Measurements from ENCODE around the gene FBXW2. TPM values are rescaled to one million over a fixed set of nuclear protein-coding genes. Genes with fewer than 3 reads are reported as not detected.

Gene FBXW2
- total RNA-seq, 1 donor from 2014 or later = 25.7 TPM

DNA sequence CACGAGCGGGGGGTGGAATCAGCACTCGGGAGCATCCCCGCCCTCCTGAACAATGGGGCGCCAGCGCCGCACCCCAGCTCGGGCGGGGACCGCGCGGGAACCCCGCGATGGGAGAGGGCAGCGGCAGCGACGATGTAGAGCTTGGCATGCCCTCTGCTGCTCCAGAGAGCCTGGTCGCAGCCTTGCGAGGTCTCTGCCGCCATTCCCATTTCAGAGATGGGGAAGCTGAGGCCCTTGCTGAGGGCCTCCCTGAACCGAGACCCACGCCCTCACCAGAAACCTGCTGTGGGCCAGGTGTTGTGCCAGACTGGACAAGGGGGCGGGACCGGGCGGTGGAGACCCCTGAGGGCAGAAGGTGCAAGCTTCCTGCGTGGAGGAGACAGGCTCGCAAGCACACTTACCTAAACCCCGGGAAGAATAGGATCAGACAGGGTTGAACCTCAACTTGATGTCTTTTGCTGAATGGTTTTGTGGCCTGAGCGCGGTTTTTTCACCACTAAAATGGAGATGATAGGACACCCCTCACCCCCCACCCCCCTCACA is 78.3 kb downstream of the FBXW2 start:
- no peak for DNase-seq (ENCODE audit: low read depth in 2 of 2)

DNA sequence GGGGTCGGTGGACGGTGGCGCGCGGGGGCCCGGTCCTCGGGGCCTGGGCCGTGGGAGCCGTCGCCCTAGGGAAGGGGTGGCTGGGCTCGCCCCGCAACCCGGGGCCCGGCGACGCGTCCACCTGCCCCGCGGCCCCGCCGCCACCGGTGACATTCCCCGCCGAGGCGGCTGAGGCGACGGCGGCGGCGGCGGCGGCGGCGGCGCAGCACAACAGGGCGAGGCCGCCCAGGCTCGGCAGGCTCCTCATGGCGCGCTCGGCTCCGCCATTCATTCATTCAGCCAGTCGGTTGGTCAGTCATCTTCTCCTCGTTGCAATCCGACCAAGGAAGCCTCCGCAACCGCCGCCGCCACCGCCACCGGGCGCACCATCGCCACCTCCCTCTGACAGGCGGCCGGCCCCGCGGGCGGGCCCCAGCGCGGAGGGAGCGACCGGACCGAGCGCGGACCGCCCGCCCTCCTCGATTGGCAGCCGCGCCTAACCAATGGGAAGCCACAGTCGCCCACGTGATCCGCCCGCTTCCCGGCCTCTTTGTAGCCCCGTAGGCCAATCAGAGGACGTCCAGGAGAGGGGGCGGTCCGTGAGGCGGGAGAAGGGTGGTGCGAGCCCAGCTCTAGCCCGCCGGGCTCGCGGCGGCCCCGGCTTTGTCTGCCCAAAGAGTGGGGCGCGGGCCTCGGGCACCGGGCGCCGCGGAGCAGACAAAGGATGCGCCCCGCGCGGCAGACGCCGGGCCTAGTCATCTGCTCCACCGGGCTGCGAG is 78.9 kb downstream of the FBXW2 start, which contains the start of gene MEGF9:
TSS of gene MEGF9 (minus strand) at position 383 of the 758 bp plus-strand sequence. CDS start at position 271, 112 bp downstream.
- peak; percentile 92 to 99 for DNase-seq (ENCODE audit: low read depth in 2 of 2)

DNA sequence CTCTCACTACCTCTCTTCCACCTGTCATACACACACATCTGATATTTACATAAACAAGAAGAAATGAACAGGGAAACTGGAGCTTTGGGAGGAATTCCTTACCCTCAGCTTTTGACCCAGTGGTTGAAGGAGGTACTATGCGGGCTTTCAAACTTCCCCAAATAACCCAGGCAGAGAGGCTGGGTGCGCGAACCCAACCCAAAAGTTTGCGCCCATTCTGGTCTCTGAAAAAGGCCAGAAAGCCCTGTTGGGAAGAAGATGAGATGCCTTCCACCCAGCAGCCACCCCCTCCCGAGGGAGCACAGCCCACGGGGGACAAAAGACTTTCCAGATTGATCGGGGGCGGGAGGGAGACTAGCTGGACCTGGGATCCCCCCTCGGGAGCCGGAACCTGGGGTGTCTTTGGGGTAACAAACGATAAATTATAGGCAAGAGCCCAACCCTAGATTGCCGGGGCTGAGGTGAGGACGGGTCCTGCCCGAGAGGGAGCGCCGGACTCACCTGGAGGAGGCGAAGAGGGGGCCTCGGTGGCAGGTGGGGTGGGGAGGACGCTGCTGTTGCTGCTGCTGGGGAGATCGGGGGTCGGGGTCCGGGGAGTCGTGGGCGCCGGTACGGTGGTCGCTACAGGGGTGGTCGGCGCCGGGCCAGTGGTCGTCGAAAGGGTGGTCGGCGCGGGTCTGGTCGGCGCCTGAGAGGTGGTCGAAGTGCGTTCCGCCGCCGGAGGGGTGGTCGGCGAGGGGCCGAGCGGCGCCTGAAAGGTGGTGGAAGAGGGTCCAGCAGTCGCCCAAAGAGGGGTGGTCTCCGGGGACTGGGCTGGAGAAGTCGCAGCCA is 79.7 kb downstream of the FBXW2 start:
- DNase-seq (ENCODE audit: low read depth in 2 of 2) = no peak

DNA sequence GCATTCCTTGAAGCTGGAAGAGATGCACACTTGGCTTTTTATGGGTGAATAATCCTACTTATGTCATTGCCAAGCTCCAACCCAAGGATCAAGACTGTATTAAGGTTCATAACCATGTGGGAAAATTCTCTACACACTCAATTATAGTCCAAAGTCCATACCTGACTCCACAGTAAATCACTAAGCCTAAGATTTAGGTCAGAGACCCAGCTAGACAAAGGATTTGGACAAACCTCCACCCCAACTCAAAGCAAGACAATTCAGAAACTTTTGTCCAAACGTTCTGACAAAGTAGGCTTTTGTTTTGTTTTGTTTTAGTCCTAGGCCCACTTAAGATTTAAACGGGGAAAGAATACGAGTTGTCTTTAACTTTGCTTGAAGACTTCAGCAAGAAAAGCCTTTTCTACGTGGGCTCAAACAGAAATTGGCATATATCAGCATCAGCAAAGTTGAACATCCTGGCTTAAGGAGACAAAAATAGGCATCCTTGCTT is 80.6 kb downstream of the FBXW2 start:
- DNase-seq (ENCODE audit: low read depth in 2 of 2) = no peak

DNA sequence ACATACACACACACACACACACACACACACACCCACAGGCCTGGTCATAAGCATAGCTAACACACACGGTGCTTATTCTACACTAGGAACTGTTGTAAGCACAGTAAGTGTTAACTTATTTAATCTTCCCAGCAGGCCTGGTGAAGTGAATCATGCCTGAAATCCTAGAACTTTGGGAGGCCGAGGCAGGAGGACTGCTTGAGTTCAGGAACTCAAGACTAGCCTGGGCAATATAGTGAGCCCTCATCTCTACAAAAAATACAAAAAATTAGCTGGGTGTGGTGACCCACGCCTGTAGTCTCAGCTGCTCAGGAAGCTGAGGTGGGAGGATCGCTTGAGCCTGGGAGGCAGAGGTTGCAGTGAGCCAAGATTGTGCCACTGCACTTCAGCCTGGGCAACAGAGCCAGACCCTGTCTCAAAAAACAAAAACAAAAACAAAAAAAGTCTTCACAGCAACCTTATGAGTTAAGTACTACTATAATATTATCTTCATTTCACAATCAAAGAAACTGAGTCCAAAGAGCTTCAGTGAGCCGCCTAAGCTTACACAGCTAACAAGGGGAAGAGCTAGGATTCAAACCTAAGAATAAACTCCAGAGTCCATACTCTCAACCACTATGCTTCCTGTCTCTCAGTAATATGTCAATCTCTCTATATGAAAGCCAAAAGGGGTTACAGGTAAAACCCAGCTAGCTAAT is 81.2 kb downstream of the FBXW2 start:
- DNase-seq (ENCODE audit: low read depth in 2 of 2) = no peak

DNA sequence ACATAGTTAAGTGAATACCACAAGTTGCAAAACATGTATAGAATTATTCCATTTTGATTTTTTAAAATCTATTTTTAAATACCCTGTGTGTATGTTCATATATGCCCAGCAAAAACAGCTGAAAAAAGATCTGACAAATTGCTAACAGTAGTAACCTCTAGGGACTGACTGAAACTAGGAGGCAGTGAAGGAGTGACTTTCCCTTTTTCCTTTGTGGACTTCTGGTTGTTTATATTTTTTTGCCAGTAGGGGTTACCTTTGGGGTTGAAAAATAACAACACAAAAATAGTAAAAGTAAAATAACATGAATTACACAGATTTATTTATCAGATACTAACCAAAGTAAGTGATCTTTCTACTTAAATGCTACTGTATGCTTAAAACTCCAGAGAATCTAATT is 81.9 kb downstream of the FBXW2 start:
- no peak for DNase-seq (ENCODE audit: low read depth in 2 of 2)

DNA sequence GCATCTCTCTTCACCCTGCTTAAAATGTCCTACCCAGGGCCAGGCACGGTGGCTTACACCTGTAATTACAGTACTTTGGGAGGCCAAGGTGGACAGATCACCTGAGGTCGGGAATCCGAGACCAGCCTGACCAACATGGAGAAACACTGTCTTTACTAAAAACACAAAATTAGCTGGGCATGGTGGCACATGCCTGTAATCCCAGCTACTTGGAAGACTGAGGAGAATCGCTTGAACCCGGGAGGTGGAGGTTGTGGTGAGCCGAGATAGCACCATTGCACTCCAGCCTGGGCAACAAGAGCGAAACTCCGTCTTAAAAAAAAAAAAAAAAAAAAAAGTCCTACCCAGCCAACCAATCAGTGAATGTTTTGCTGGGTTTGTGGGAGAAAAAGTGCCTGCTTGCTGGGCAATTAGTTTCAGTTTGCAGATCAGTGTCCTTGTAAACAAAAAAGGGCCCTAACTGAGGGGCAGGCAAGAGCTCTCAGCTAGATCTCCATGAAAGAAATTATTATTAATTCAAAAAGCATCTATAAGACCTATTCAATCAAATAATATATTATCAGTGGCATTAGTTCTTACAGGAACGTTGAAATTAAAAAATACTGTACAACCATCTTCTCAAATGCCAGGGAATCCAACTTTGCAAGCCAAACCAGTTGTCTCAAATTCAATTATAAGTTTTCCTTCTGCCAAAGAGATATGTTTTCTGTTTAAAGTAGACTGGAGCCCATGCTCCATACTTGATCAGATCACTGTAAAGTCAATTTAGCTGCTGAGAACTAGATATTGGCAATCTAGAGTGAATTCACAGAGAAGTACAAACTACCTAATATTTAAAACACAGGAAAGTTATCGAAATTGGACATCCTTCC is 82.9 kb downstream of the FBXW2 start:
- peak in 1 of 2 donors; percentile 60 for DNase-seq (ENCODE audit: low read depth in 2 of 2)

DNA sequence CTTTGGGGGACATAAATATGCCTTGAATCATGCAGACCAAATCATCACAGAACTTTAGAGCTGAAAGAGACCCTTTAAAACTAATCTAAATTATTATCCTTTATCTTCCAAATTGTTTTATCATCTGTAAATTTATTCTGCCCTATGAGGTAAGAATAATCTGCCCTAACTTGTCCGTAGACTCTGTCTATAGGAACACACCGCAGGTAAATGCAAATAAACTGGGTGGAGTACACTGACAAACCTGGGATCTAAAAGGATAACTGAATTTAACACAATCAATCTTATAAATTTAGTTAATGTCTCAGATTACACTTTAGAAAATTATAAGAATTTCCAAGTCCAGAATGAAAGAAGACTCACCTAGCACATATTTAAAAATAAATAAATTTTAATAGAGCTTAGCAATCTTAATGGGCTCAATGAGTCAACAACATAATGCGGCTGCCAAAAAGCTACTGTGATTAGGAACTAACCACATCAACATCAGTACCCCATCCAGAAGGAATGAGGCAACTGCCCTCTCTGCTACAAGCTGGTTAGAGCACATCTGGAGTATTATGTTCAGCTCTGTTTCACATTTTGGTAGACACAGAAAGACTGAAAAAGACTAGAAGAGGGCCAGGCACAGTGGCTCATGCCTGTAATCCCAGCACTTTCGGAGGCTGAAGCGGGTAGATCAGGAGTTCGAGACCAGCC is 84.5 kb downstream of the FBXW2 start:
- no peak for DNase-seq (ENCODE audit: low read depth in 2 of 2)

DNA sequence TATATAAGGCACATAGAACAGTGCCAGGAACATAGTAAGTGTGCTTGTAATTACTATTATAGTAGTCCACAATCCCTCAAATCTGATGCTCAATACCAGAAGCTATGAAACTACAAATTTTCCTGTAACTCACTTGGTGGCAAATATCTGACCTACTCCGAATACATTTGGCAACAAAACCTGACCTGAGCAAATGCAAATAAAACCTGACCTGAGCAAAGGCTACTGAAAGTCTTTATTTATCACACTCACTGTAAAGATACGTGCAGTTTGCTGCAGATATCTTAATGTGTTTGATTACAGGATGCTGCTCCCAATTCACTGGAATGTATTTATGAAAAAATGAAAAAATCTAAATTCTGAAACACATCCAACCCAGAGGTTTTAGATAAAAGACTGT is 86.0 kb downstream of the FBXW2 start:
- DNase-seq (ENCODE audit: low read depth in 2 of 2) = no peak

Other genes with a start within 250 kb of the FBXW2 start
- 18.7 and 19.0 TPM in 2 replicates for gene CDK5RAP2, start 213.2 kb downstream of the FBXW2 start, total RNA-seq
- gene MEGF9, start 78.9 kb downstream of the FBXW2 start, total RNA-seq = 3.7 and 5.7 TPM in 2 replicates
- gene PSMD5, start 49.5 kb upstream of the FBXW2 start, total RNA-seq = 18.2 and 21.0 TPM in 2 replicates
- gene PHF19, start 83.8 kb upstream of the FBXW2 start, total RNA-seq = 19.5 and 32.1 TPM in 2 replicates
- gene TRAF1, start 133.4 kb upstream of the FBXW2 start, total RNA-seq = 0.51 and 1.2 TPM in 2 replicates

All from dermis microvascular lymphatic vessel endothelial cell (primary cell).